Activated CD8-positive, alpha-beta memory T cell treated with anti-CD3 and anti-CD28 coated beads, Interleukin-2, amount 50 U/mL, for 48 hours (primary cell): Measurements from ENCODE around the gene FOXJ3.

Source experiments
- DNase-seq: peaks from one replicate; pipeline ENCODE4 v3.0.0-alpha.2; 2020

FOXJ3 gene

GRCh38 chr1:42183210-42183956, 151.7 kb downstream of the FOXJ3 start:
- DNase-seq: no peak

- no peak for DNase-seq
These were observed 153.3 kb downstream of the FOXJ3 start for GRCh38 chr1:42181687-42182086.

- DNase-seq: no peak
These were observed 155.1 kb downstream of the FOXJ3 start for GRCh38 chr1:42179900-42180329.

GRCh38 chr1:42179275-42179674, 155.8 kb downstream of the FOXJ3 start:
- DNase-seq: no peak

GRCh38 chr1:42178249-42178648, 156.8 kb downstream of the FOXJ3 start:
- DNase-seq: no peak

GRCh38 chr1:42177541-42177981, 157.5 kb downstream of the FOXJ3 start:
- no peak for DNase-seq

GRCh38 chr1:42176902-42177519, 158.0 kb downstream of the FOXJ3 start:
- DNase-seq: no peak

- no peak for DNase-seq
These were observed 159.6 kb downstream of the FOXJ3 start for GRCh38 chr1:42175314-42176054.

GRCh38 chr1:42173961-42174735, 160.9 kb downstream of the FOXJ3 start:
- DNase-seq: no peak

- peak; percentile 87 for DNase-seq
These were observed 161.7 kb downstream of the FOXJ3 start for GRCh38 chr1:42173155-42173933.

GRCh38 chr1:42172381-42173133, 162.5 kb downstream of the FOXJ3 start:
- DNase-seq: no peak

GRCh38 chr1:42171679-42172266, 163.3 kb downstream of the FOXJ3 start:
- no peak for DNase-seq

GRCh38 chr1:42170779-42171621, 164.0 kb downstream of the FOXJ3 start:
- no peak for DNase-seq

- DNase-seq: no peak
These were observed 166.3 kb downstream of the FOXJ3 start for GRCh38 chr1:42168763-42169162.

GRCh38 chr1:42168391-42168670, 166.7 kb downstream of the FOXJ3 start:
- DNase-seq: no peak

- no peak for DNase-seq
These were observed 167.2 kb downstream of the FOXJ3 start for GRCh38 chr1:42167611-42168390.

- DNase-seq: no peak
These were observed 169.4 kb downstream of the FOXJ3 start for GRCh38 chr1:42165511-42166210.

GRCh38 chr1:42164551-42165420, 170.2 kb downstream of the FOXJ3 start, which contains the start of gene GUCA2A:
Gene GUCA2A (minus strand): TSS chr1:42164745. CDS start chr1:42164712, 33 bp downstream.
- DNase-seq: no peak
